HepG2 (cell line): ENCODE measurements around the gene ADAD2. TPM values are rescaled to one million over a fixed set of nuclear protein-coding genes. Genes with fewer than 3 reads are reported as not detected.
A peak's percentile ranks its signal among the peaks of the same experiment; 100 is the strongest.

Experiments used
- ARNT2 ChIP-seq: sonication (generic); formaldehyde crosslinking; IDR thresholded peaks from 2 replicates; pipeline ENCODE4 v1.8.0; 2022; ENCODE audit warnings: mild to moderate bottlenecking, low read depth, missing genetic modification reagents, moderate library complexity
- ATF1 ChIP-seq: IDR thresholded peaks from 2 replicates; pipeline ENCODE4 v1.6.1; 2016; ENCODE audit warnings: mild to moderate bottlenecking, control low read depth
- CEBPB ChIP-seq: IDR thresholded peaks from 2 replicates; pipeline ENCODE4 v1.6.1; 2011; ENCODE audit warnings: low read depth, low read length, improper control_type of control experiment, borderline replicate concordance
- FOXA3 ChIP-seq: IDR thresholded peaks from 2 replicates; pipeline ENCODE4 v1.6.1; 2016; ENCODE audit warnings: missing genetic modification reagents, missing compliant biosample characterization
- FOXJ3 ChIP-seq: sonication (generic); formaldehyde crosslinking; IDR thresholded peaks from 2 replicates; pipeline ENCODE4 v1.4.0; 2020; ENCODE audit warnings: missing genetic modification reagents, mild to moderate bottlenecking, borderline replicate concordance
- HHEX ChIP-seq: IDR thresholded peaks from 2 replicates; pipeline ENCODE4 v1.6.1; 2016; ENCODE audit warnings: control low read depth
- HNF4A ChIP-seq: sonication (generic); formaldehyde crosslinking; IDR thresholded peaks from 2 replicates; pipeline ENCODE4 v1.4.0; 2020; ENCODE audit warnings: missing genetic modification reagents
- JUNB ChIP-seq: sonication (generic); formaldehyde crosslinking; IDR thresholded peaks from 2 replicates; pipeline ENCODE4 v1.8.0; 2022; ENCODE audit warnings: missing genetic modification reagents, mild to moderate bottlenecking, borderline replicate concordance
- KDM6A ChIP-seq: IDR thresholded peaks from 2 replicates; pipeline ENCODE4 v1.6.1; 2016; ENCODE audit warnings: low read depth
- MIXL1 ChIP-seq: IDR thresholded peaks from 2 replicates; pipeline ENCODE4 v1.6.1; 2016
- MYC ChIP-seq: sonication (generic); formaldehyde crosslinking; IDR thresholded peaks from 2 replicates; pipeline ENCODE4 v1.9.0; 2021; ENCODE audit warnings: missing genetic modification reagents, borderline replicate concordance
- NFKB2 ChIP-seq: sonication (generic); formaldehyde crosslinking; IDR thresholded peaks from 2 replicates; pipeline ENCODE4 v1.4.0; 2020; ENCODE audit warnings: missing genetic modification reagents, borderline replicate concordance
- ZIK1 ChIP-seq: sonication (generic); formaldehyde crosslinking; IDR thresholded peaks from 2 replicates; pipeline ENCODE4 v1.5.0; 2020; ENCODE audit warnings: mild to moderate bottlenecking, low read depth, missing genetic modification reagents, borderline replicate concordance
- ZNF260 ChIP-seq: sonication (generic); formaldehyde crosslinking; IDR thresholded peaks from 2 replicates; pipeline ENCODE4 v1.4.0; 2020; ENCODE audit warnings: missing genetic modification reagents, low read depth, mild to moderate bottlenecking, borderline replicate concordance
- ZNF598 ChIP-seq: sonication (generic); formaldehyde crosslinking; IDR thresholded peaks from 2 replicates; pipeline ENCODE4 v1.5.1; 2020; ENCODE audit warnings: mild to moderate bottlenecking, missing genetic modification reagents, borderline replicate concordance
- ZNF766 ChIP-seq: sonication (generic); formaldehyde crosslinking; IDR thresholded peaks from 2 replicates; pipeline ENCODE4 v1.5.0; 2020; ENCODE audit warnings: missing genetic modification reagents, borderline replicate concordance
- polyA plus RNA-seq, 8 experiments: library from polyadenylated mRNA; depleted of rRNA in 3 of 8; stranded (reverse) in 7 of 8; unstranded in 1 of 8; fragments of >200 nt; fragmentation: Illumina TruSeq in 4 of 8; extraction: Trizol in 4 of 8; gene quantifications; 2 replicates each; pipeline versions ENCODE4 v1.2.1 to v1.2.3, GENCODE V29; 2011 to 2016; ENCODE audit warnings: low read depth in 4 of 8, missing spikeins in 1 of 8, mixed read lengths in 1 of 8; ENCODE audit not compliant: insufficient read depth in 1 of 8
- total RNA-seq, 5 experiments: library from RNA; depleted of rRNA; stranded (reverse); fragments of >200 nt; fragmentation: Illumina TruSeq; extraction: Trizol; gene quantifications; 2 replicates each; pipeline ENCODE4 v1.2.3, GENCODE V29; 2016; ENCODE audit warnings: low read depth in 1 of 5
- TF ChIP-seq, protein P1 (sequence below): sonication (generic); formaldehyde crosslinking; IDR thresholded peaks from 2 replicates; pipeline ENCODE4 v1.5.0; 2020; ENCODE audit warnings: missing genetic modification reagents
- TF ChIP-seq, protein P2 (sequence below): sonication (generic); formaldehyde crosslinking; IDR thresholded peaks from 2 replicates; pipeline ENCODE4 v1.4.0; 2020; ENCODE audit warnings: missing genetic modification reagents, borderline replicate concordance
- TF ChIP-seq, protein P3 (sequence below): sonication (generic); formaldehyde crosslinking; IDR thresholded peaks from 2 replicates; pipeline ENCODE4 v1.4.0; 2020; ENCODE audit warnings: low read depth, mild to moderate bottlenecking, missing genetic modification reagents
- TF ChIP-seq, protein P4 (sequence below): sonication (generic); formaldehyde crosslinking; IDR thresholded peaks from 2 replicates; pipeline ENCODE4 v1.4.0; 2020; ENCODE audit warnings: missing genetic modification reagents
- TF ChIP-seq, protein P5 (sequence below): sonication (generic); formaldehyde crosslinking; conservative IDR thresholded peaks from 2 replicates; pipeline ENCODE4 v1.4.0; 2020; ENCODE audit warnings: missing genetic modification reagents
- TF ChIP-seq, protein P6 (sequence below): IDR thresholded peaks from 2 replicates; pipeline ENCODE4 v1.6.1; 2016; ENCODE audit warnings: low read depth, control low read depth

ADAD2 gene
- total and polyA plus RNA-seq, 2 of the 13 experiments (the other 11 are each of a cell fraction or from before 2014, with no cell fraction given): not detected

DNA sequence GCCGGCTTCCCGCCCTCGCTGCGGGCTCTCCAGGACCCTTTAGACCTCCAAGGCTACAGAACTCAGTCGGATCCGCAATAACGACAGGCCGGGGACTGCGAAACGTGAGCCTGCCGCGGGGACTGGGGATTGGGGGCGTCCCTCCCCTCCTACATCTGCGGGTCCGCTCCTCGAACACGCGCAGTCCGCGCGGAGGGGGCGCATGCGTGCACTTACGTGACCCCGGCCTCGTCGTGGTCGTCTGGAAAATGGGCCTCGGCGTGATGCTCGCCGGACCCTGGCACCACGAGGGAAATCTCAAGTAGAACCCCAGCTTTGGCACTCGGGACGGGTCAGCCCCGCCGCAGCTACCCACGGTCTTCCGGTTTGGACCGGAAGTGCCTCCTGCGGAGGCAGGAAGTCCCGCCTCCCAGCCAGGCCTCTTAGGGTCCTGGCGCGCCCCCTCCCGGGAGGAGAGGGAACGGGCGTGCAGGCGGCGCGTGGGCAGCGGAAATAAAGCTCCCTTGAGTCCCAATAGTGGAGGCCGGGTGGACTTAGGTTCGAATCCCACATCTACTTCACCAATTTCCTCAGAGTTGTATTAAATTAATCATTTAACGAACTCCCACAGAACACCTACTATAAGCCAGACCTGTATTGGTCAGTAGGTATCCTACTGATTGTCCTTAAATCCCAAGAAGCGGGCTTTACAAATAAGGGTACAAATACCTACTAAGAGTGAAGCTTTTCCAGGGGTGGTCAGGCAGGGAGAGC, 4.1 kb upstream of the ADAD2 start, which contains the start of gene TAF1C (continued):
- TF ChIP-seq ZIK1 (CRISPR knock-in tag): peak; percentile 82; the same call in 1 of the 2 replicates
- peak; percentile 73 for TF ChIP-seq HNF4A (CRISPR knock-in tag)
- TF ChIP-seq, protein P1, sequence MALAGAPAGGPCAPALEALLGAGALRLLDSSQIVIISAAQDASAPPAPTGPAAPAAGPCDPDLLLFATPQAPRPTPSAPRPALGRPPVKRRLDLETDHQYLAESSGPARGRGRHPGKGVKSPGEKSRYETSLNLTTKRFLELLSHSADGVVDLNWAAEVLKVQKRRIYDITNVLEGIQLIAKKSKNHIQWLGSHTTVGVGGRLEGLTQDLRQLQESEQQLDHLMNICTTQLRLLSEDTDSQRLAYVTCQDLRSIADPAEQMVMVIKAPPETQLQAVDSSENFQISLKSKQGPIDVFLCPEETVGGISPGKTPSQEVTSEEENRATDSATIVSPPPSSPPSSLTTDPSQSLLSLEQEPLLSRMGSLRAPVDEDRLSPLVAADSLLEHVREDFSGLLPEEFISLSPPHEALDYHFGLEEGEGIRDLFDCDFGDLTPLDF (CRISPR knock-in tag): no peak
- TF ChIP-seq, protein P2, sequence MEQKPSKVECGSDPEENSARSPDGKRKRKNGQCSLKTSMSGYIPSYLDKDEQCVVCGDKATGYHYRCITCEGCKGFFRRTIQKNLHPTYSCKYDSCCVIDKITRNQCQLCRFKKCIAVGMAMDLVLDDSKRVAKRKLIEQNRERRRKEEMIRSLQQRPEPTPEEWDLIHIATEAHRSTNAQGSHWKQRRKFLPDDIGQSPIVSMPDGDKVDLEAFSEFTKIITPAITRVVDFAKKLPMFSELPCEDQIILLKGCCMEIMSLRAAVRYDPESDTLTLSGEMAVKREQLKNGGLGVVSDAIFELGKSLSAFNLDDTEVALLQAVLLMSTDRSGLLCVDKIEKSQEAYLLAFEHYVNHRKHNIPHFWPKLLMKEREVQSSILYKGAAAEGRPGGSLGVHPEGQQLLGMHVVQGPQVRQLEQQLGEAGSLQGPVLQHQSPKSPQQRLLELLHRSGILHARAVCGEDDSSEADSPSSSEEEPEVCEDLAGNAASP (CRISPR knock-in tag): peak; percentile 76
- no peak for TF ChIP-seq KDM6A (CRISPR knock-in tag)
- TF ChIP-seq, protein P3, sequence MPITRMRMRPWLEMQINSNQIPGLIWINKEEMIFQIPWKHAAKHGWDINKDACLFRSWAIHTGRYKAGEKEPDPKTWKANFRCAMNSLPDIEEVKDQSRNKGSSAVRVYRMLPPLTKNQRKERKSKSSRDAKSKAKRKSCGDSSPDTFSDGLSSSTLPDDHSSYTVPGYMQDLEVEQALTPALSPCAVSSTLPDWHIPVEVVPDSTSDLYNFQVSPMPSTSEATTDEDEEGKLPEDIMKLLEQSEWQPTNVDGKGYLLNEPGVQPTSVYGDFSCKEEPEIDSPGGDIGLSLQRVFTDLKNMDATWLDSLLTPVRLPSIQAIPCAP (CRISPR knock-in tag): no peak
- no peak; the same call in 1 of the 2 replicates for TF ChIP-seq ATF1 (CRISPR knock-in tag)
- TF ChIP-seq, protein P4, sequence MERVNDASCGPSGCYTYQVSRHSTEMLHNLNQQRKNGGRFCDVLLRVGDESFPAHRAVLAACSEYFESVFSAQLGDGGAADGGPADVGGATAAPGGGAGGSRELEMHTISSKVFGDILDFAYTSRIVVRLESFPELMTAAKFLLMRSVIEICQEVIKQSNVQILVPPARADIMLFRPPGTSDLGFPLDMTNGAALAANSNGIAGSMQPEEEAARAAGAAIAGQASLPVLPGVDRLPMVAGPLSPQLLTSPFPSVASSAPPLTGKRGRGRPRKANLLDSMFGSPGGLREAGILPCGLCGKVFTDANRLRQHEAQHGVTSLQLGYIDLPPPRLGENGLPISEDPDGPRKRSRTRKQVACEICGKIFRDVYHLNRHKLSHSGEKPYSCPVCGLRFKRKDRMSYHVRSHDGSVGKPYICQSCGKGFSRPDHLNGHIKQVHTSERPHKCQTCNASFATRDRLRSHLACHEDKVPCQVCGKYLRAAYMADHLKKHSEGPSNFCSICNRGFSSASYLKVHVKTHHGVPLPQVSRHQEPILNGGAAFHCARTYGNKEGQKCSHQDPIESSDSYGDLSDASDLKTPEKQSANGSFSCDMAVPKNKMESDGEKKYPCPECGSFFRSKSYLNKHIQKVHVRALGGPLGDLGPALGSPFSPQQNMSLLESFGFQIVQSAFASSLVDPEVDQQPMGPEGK (CRISPR knock-in tag): peak; percentile 71
- TF ChIP-seq FOXA3 (CRISPR knock-in tag): peak; percentile 46
- TF ChIP-seq ARNT2 (CRISPR knock-in tag): peak; percentile 81; the same call in 1 of the 2 replicates
- peak; percentile 12; the same call in 1 of the 2 replicates for TF ChIP-seq ZNF598 (CRISPR knock-in tag)
- TF ChIP-seq CEBPB: no peak
- no peak for TF ChIP-seq HHEX (CRISPR knock-in tag)
- no peak; the same call in 1 of the 2 replicates for TF ChIP-seq MIXL1 (CRISPR knock-in tag)
- TF ChIP-seq MYC: peak; percentile 93
- peak; percentile 66; the same call in 1 of the 2 replicates for TF ChIP-seq FOXJ3 (CRISPR knock-in tag)
- TF ChIP-seq NFKB2 (CRISPR knock-in tag): peak; percentile 87
- no peak for TF ChIP-seq ZNF260 (CRISPR knock-in tag)
- TF ChIP-seq, protein P5, sequence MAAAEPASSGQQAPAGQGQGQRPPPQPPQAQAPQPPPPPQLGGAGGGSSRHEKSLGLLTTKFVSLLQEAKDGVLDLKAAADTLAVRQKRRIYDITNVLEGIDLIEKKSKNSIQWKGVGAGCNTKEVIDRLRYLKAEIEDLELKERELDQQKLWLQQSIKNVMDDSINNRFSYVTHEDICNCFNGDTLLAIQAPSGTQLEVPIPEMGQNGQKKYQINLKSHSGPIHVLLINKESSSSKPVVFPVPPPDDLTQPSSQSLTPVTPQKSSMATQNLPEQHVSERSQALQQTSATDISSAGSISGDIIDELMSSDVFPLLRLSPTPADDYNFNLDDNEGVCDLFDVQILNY: no peak; the same call in 1 of the 2 replicates
- TF ChIP-seq ZNF766 (CRISPR knock-in tag): peak; percentile 72; the same call in 1 of the 2 replicates
- TF ChIP-seq, protein P6, sequence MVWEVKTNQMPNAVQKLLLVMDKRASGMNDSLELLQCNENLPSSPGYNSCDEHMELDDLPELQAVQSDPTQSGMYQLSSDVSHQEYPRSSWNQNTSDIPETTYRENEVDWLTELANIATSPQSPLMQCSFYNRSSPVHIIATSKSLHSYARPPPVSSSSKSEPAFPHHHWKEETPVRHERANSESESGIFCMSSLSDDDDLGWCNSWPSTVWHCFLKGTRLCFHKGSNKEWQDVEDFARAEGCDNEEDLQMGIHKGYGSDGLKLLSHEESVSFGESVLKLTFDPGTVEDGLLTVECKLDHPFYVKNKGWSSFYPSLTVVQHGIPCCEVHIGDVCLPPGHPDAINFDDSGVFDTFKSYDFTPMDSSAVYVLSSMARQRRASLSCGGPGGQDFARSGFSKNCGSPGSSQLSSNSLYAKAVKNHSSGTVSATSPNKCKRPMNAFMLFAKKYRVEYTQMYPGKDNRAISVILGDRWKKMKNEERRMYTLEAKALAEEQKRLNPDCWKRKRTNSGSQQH: no peak
- no peak for TF ChIP-seq JUNB
